ENCODE results near the gene MED26. TPM values are rescaled to one million over a fixed set of nuclear protein-coding genes. Genes with fewer than 3 reads are reported as not detected.

Gene MED26
- total RNA-seq, 1 experiment from 2014 or later = 11.4 TPM

GRCh38 chr19:16627928-16628182 lies 149 bp downstream of the MED26 start:
- H3K9ac ChIP-seq (ENCODE audit: extremely low read depth, insufficient read length, low read length) = peak overlapping the region; percentile 73
- no peaks in the 10 kb centered on the region for H3K4me1 ChIP-seq (ENCODE audit: insufficient read depth, low read length)
- Mint-ChIP-seq H3K27ac (no peak overlapping the region), H3K9me3 (no peaks in the 10 kb centered on the region), H3K36me3 (ENCODE audit: insufficient read depth in 1 of 3, low read depth in 3 of 3) (peaks cover 4 to 25% (median 17%) of the 10 kb centered on the region in 3 experiments; a peak in 5 of 7 replicates), H3K27me3 (ENCODE audit: low read depth) (no peaks in the 10 kb centered on the region), H3K4me1 (peaks cover 28 to 30% of the 10 kb centered on the region in 2 experiments), H3K4me3 (peak overlapping the region; percentile 94 to 97)
- DNase-seq = no peak
- H3K14ac ChIP-seq (ENCODE audit: insufficient read depth, low read length) = no peak overlapping the region; the same call in 1 of the 2 replicates
- H3K23me2 ChIP-seq (ENCODE audit: insufficient read length, low read depth, low read length, poor library complexity, severe bottlenecking) = peaks cover 9% of the 10 kb centered on the region
- no peak overlapping the region for H3T11ph ChIP-seq (ENCODE audit: low read length)
- no peak overlapping the region for H3K27ac ChIP-seq (ENCODE audit: insufficient read length, low read depth, low read length)
- H3K79me1 ChIP-seq (ENCODE audit: insufficient read depth, low read depth, low read length, poor library complexity, severe bottlenecking) = peaks cover 5% of the 10 kb centered on the region
- no peak overlapping the region for H3K4ac ChIP-seq (ENCODE audit: low read depth, low read length)
- H3K18ac ChIP-seq (ENCODE audit: insufficient read length, low read depth, low read length) = no peak overlapping the region
- peaks cover 31% of the 10 kb centered on the region; the same call in 1 of the 2 replicates for H3K79me2 ChIP-seq (ENCODE audit: insufficient read depth, low read length)
- H2AK5ac ChIP-seq (ENCODE audit: insufficient read length, low read length) = no peak overlapping the region
- no peak overlapping the region for H2BK15ac ChIP-seq (ENCODE audit: low read depth, low read length)
- H3K4me2 ChIP-seq (ENCODE audit: insufficient read depth, insufficient read length, low read length) = peak overlapping the region; percentile 92
- no peak overlapping the region for H4K5ac ChIP-seq (ENCODE audit: insufficient read length, low read depth, low read length)
- no peak overlapping the region for H3K23ac ChIP-seq (ENCODE audit: insufficient read length, low read depth, low read length)
- no peak overlapping the region for H4K8ac ChIP-seq (replicated peaks; ENCODE audit: insufficient read length, low read depth, low read length)
- no peak for TF ChIP-seq CTCF (conservative IDR thresholded peaks at IDR 0.05)
- no peak overlapping the region for H2BK12ac ChIP-seq (ENCODE audit: insufficient read length, low read depth, low read length)
- H3K56ac ChIP-seq (ENCODE audit: insufficient read length, low read depth, low read length) = no peak overlapping the region
- WGBS (ENCODE audit: extremely low coverage, insufficient read length, low lambda C conversion rate) = no CpG with 5 or more reads among the region's 38 CpGs
- no peak overlapping the region for H2AFZ ChIP-seq (ENCODE audit: low read length)
- H2BK20ac ChIP-seq (ENCODE audit: low read depth, low read length, poor library complexity, severe bottlenecking) = no peak overlapping the region
- no peak overlapping the region for H2BK5ac ChIP-seq (ENCODE audit: insufficient read length, low read length)
- H4K20me1 ChIP-seq (ENCODE audit: control insufficient read depth, insufficient read depth, insufficient read length) = no peaks in the 10 kb centered on the region
- H3K27me3 ChIP-seq (ENCODE audit: insufficient read depth, low read length) = no peaks in the 10 kb centered on the region
- no peak overlapping the region for H2BK120ac ChIP-seq (ENCODE audit: low read depth, low read length, poor library complexity, severe bottlenecking)
- no peaks in the 10 kb centered on the region for H3K9me3 ChIP-seq (ENCODE audit: control insufficient read depth, low read depth, low read length)
- H4K91ac ChIP-seq (ENCODE audit: insufficient read length, low read depth, low read length) = no peak overlapping the region
